IMR-90 (cell line): ENCODE data around the gene NARF. TPM values are rescaled to one million over a fixed set of nuclear protein-coding genes. Genes with fewer than 3 reads are reported as not detected.

Experiments used
- ATAC-seq: fragments of 200-7000 bp; cut with Tn5 transposase; 2 replicates; pipeline ENCODE4 v1.9.1; 2020; ENCODE audit warnings: low read depth, mild to moderate bottlenecking, moderate library complexity
- BruUV-seq: library from RNA; stranded (reverse); fragments of 400-500 nt; replicated peaks from 2 replicates; lab custom pipeline; 2021; lab: Mats Ljungman, UMichigan
- CTCF ChIA-PET: fragments of 300-600 bp; formaldehyde crosslinking; extraction: SDS; loops from one replicate; lab custom pipeline; 2021; ENCODE audit warnings: antibody characterized with exemption; lab: Yijun Ruan, JAX
- POLR2A ChIA-PET: fragments of 300-600 bp; sonication (Branson Sonifier 250); formaldehyde crosslinking; loops from one replicate; lab custom pipeline; 2022; ENCODE audit warnings: antibody characterized with exemption; ENCODE audit not compliant: unreplicated experiment; lab: Charles Lee
- DNase-seq: peaks from one replicate; pipeline ENCODE4 v3.0.0; 2013
- H2AFZ ChIP-seq: replicated peaks from 2 replicates; pipeline ENCODE3; 2013; ENCODE audit warnings: low read length, mild to moderate bottlenecking; ENCODE audit not compliant: poor library complexity
- H2AK5ac ChIP-seq: 2 replicates; pipeline ENCODE4 v1.6.1; 2013; ENCODE audit warnings: low read depth, low read length, inconsistent platforms
- H2AK9ac ChIP-seq: replicated peaks from 2 replicates; pipeline ENCODE3; 2013; ENCODE audit warnings: mild to moderate bottlenecking, low read depth, low read length, moderate library complexity; ENCODE audit not compliant: poor library complexity
- H2BK120ac ChIP-seq: 2 replicates; pipeline ENCODE4 v1.6.1; 2013; ENCODE audit warnings: low read depth, low read length, inconsistent platforms
- H2BK15ac ChIP-seq: 3 replicates; pipeline ENCODE4 v1.6.1; 2013; ENCODE audit warnings: low read depth, low read length, inconsistent platforms
- H2BK20ac ChIP-seq: 2 replicates; pipeline ENCODE4 v1.6.1; 2013; ENCODE audit warnings: low read depth, mild to moderate bottlenecking, inconsistent platforms, low read length, moderate library complexity
- H2BK5ac ChIP-seq: 2 replicates; pipeline ENCODE4 v1.6.1; 2013; ENCODE audit warnings: mild to moderate bottlenecking, low read depth, low read length, inconsistent platforms; ENCODE audit not compliant: poor library complexity, severe bottlenecking
- H3K14ac ChIP-seq: replicated peaks from 2 replicates; pipeline ENCODE4 v1.6.1; 2013; ENCODE audit warnings: low read depth, low read length, inconsistent platforms
- H3K18ac ChIP-seq: 2 replicates; pipeline ENCODE4 v1.6.1; 2013; ENCODE audit warnings: low read depth, low read length, control low read depth
- H3K23ac ChIP-seq: 2 replicates; pipeline ENCODE4 v1.6.1; 2013; ENCODE audit warnings: low read depth, low read length, inconsistent platforms
- H3K27ac ChIP-seq: 2 replicates; pipeline ENCODE4 v1.5.1; 2013; ENCODE audit warnings: mild to moderate bottlenecking, control low read depth, low read length; ENCODE audit not compliant: insufficient read depth
- H3K27me3 ChIP-seq: 2 replicates; pipeline ENCODE4 v1.6.1; 2013; ENCODE audit warnings: low read length; ENCODE audit not compliant: control insufficient read depth, insufficient read depth
- H3K36me3 ChIP-seq: 2 replicates; pipeline ENCODE4 v1.6.1; 2013; ENCODE audit warnings: low read length, mixed read lengths; ENCODE audit not compliant: control insufficient read depth, insufficient read depth
- H3K4ac ChIP-seq: 2 replicates; pipeline ENCODE4 v1.6.1; 2013; ENCODE audit warnings: low read depth, low read length, inconsistent platforms
- H3K4me1 ChIP-seq: 2 replicates; pipeline ENCODE4 v1.6.1; 2013; ENCODE audit warnings: low read length, mixed read lengths; ENCODE audit not compliant: control insufficient read depth, insufficient read depth
- H3K4me2 ChIP-seq: 2 replicates; pipeline ENCODE4 v1.6.1; 2013; ENCODE audit warnings: low read depth, mild to moderate bottlenecking, control low read depth, low read length, moderate library complexity
- H3K4me3 ChIP-seq: 2 replicates; pipeline ENCODE4 v1.5.1; 2013; ENCODE audit warnings: low read depth, mild to moderate bottlenecking, control low read depth, low read length, moderate library complexity; ENCODE audit not compliant: insufficient read depth
- H3K56ac ChIP-seq: 2 replicates; pipeline ENCODE4 v1.6.1; 2013; ENCODE audit warnings: low read length, inconsistent platforms; ENCODE audit not compliant: insufficient read depth; ENCODE audit errors: extremely low read depth
- H3K79me1 ChIP-seq, 2 experiments: 2 replicates each; pipeline ENCODE4 v1.6.1; 2013; ENCODE audit warnings: low read length in 2 of 2, inconsistent platforms in 1 of 2, low read depth in 1 of 2
- H3K9ac ChIP-seq: 2 replicates; pipeline ENCODE4 v1.6.1; 2013; ENCODE audit warnings: low read depth, low read length, control low read depth
- H3K9me1 ChIP-seq: 2 replicates; pipeline ENCODE4 v1.6.1; 2013; ENCODE audit warnings: low read length, inconsistent platforms; ENCODE audit not compliant: insufficient read depth
- H3K9me3 ChIP-seq: 2 replicates; pipeline ENCODE4 v1.6.1; 2013; ENCODE audit warnings: low read length; ENCODE audit not compliant: control insufficient read depth, insufficient read depth
- H4K20me1 ChIP-seq: 2 replicates; pipeline ENCODE4 v1.6.1; 2013; ENCODE audit warnings: low read length, inconsistent platforms; ENCODE audit not compliant: insufficient read depth
- H4K5ac ChIP-seq: 2 replicates; pipeline ENCODE4 v1.6.1; 2013; ENCODE audit warnings: mild to moderate bottlenecking, low read depth, low read length, control low read depth
- H4K8ac ChIP-seq, 2 experiments: 2 replicates each; pipeline ENCODE4 v1.6.1; 2013; ENCODE audit warnings: low read depth in 2 of 2, low read length in 2 of 2, control low read depth in 1 of 2, inconsistent platforms in 1 of 2
- H4K91ac ChIP-seq: 2 replicates; pipeline ENCODE4 v1.6.1; 2013; ENCODE audit warnings: low read depth, low read length, inconsistent platforms; ENCODE audit not compliant: insufficient read depth
- CEBPB ChIP-seq: IDR thresholded peaks from 2 replicates; pipeline ENCODE4 v1.6.1; 2012; ENCODE audit warnings: low read depth, low read length, improper control_type of control experiment
- CHD1 ChIP-seq: IDR thresholded peaks from 2 replicates; pipeline ENCODE4 v1.6.1; 2012; ENCODE audit warnings: low read depth, low read length, improper control_type of control experiment
- FOS ChIP-seq: fragments of 150-350 bp; IDR thresholded peaks from 2 replicates; pipeline ENCODE4 v1.6.1; 2016; ENCODE audit warnings: low read depth, low read length
- MAZ ChIP-seq: IDR thresholded peaks from 2 replicates; pipeline ENCODE4 v1.6.1; 2012; ENCODE audit warnings: low read depth, mild to moderate bottlenecking, low read length, improper control_type of control experiment, moderate library complexity, borderline replicate concordance
- WGBS, 2 experiments: methylation state at CpG; one replicate each; pipeline versions ENCODE4 v1.1.5 to v1.1.7; 2013; ENCODE audit warnings: missing lambda C conversion rate in 2 of 2; ENCODE audit not compliant: insufficient read length in 1 of 2; ENCODE audit errors: extremely low coverage in 2 of 2; 5-methylcytosine and 5-hydroxymethylcytosine counted together
- dilution Hi-C: fragments of 300-500 bp; cut with HindIII; formaldehyde crosslinking; loops from one replicate; pipeline ENCODE4 v1.14.3; 2018; ENCODE audit warnings: low sequenced_read_pairs; ENCODE audit not compliant: unreplicated experiment
- in situ Hi-C: fragments of 300-500 bp; cut with MboI; formaldehyde crosslinking; loops from 3 replicates; pipeline ENCODE4 v1.14.3; 2019; ENCODE audit warnings: low sequenced_read_pairs, inconsistent platforms, mixed read lengths
- intact Hi-C: fragments of 100-400 bp; cut with micrococcal nuclease; formaldehyde crosslinking; loops from 2 replicates; pipeline ENCODE4 v1.10.0; 2022
- polyA plus RNA-seq, 3 experiments: library from polyadenylated mRNA; depleted of rRNA; stranded (reverse); fragments of >200 nt; gene quantifications; 2 replicates each; pipeline ENCODE4 v1.2.3, GENCODE V29; 2012; ENCODE audit warnings: low replicate concordance in 1 of 3
- total RNA-seq: library from RNA; depleted of rRNA; stranded (reverse); fragments of >200 nt; gene quantifications from 2 replicates; pipeline ENCODE4 v1.2.3, GENCODE V29; 2012

NARF gene
- total and polyA plus RNA-seq, 2 of the 4 experiments (the other 2 are of a cell fraction) = 83.7 to 94.8 TPM

DNA sequence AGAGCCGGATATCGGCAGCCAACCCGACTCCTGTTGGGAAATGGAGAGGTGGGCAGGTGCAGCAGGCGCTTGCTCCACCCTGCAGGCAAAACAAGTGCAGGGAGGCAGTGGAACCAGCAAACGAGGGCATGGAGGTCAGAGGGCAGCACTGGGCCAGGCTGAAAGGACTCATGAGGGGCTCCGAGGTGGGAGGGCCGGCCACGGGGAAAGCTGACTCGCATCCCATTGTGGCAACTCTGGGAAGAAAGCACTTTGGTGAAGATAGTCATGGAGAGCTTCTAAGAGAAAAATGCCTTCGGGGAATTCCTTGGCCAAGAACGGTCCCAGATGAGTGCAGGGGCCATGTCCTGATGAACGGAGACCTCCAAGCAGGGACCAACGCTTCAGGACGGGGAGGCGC is 12.4 kb upstream of the NARF start:
- Histone ChIP-seq H3K4ac (no peak overlapping the region), H4K5ac (no peak overlapping the region), H3K27me3 (no peaks in the 10 kb centered on the region), H2BK120ac (no peak overlapping the region), H2AFZ (no peak overlapping the region), H4K91ac (no peak overlapping the region), H3K9me1 (0 out of 2 replicates have a peak, but pooled peaks cover 8% of the 10 kb centered on the region), H3K36me3 (peaks cover 45% of the 10 kb centered on the region), H3K23ac (no peak overlapping the region), H3K56ac (no peak overlapping the region), H3K4me3 (no peak overlapping the region), H2AK5ac (no peak overlapping the region), H3K18ac (no peak overlapping the region), H3K4me1 (peaks cover 8% of the 10 kb centered on the region; the same call in 1 of the 2 replicates), H3K4me2 (no peak overlapping the region), H2BK20ac (no peak overlapping the region), H3K27ac (no peak overlapping the region), H2BK5ac (no peak overlapping the region), H3K14ac (no peak overlapping the region), H3K79me1 (peaks cover 19 to 45% of the 10 kb centered on the region in 2 experiments), H4K8ac (no peak overlapping the region), H4K20me1 (peaks cover 18% of the 10 kb centered on the region), H3K9me3 (no peaks in the 10 kb centered on the region), H3K9ac (no peak overlapping the region), H2BK15ac (no peak overlapping the region), H2AK9ac (peak overlapping the region; percentile 55)
- CTCF ChIA-PET = no interaction called here
- no peak for DNase-seq
- intact Hi-C loops = no loop called here
- dilution Hi-C loops = no loop called here
- no TSS peak for BruUV-seq
- WGBS, 2 experiments = 76% methylated on average over 5 of the region's 15 CpGs; no CpG with 5 or more reads in 1 of the 2 experiments
- POLR2A ChIA-PET = no interaction called here
- ATAC-seq = no peak
- TF ChIP-seq MAZ (no peak), CHD1 (no peak), CEBPB (no peak), FOS (no peak)
- in situ Hi-C loops = no loop called here
